Keratinocyte (primary cell): ENCODE results near the gene RBM18. TPM values are rescaled to one million over a fixed set of nuclear protein-coding genes. Genes with fewer than 3 reads are reported as not detected.

Source experiments
- DNase-seq: peaks from one replicate; pipeline ENCODE4 v3.0.0-alpha.2; 2011; ENCODE audit warnings: low read depth, missing footprints, low spot score
- FAIRE-seq: peaks from 2 replicates; lab custom pipeline; 2011; peaks lifted over from hg19 to GRCh38; lab: Jason Lieb, UNC
- H2AFZ ChIP-seq: 2 replicates; pipeline ENCODE4 v1.6.0; 2012; ENCODE audit warnings: low read length, control low read depth, inconsistent platforms; ENCODE audit not compliant: control insufficient read depth
- H3K27ac ChIP-seq: 2 replicates; pipeline ENCODE4 v1.5.1; 2011; ENCODE audit warnings: low read length; ENCODE audit not compliant: control insufficient read depth, insufficient read depth
- H3K27me3 ChIP-seq: 3 replicates; pipeline ENCODE4 v1.6.0; 2011; ENCODE audit warnings: low read length; ENCODE audit not compliant: control insufficient read depth, insufficient read depth; ENCODE audit errors: extremely low read depth
- H3K36me3 ChIP-seq, 2 experiments: 2 replicates in 1 of 2; 3 replicates in 1 of 2; pipeline ENCODE4 v1.5.1; 2011; ENCODE audit warnings: low read length in 2 of 2, mild to moderate bottlenecking in 1 of 2; ENCODE audit not compliant: control insufficient read depth in 2 of 2, insufficient read depth in 2 of 2; ENCODE audit errors: extremely low read depth in 1 of 2
- H3K4me1 ChIP-seq: 3 replicates; pipeline ENCODE4 v1.5.1; 2011; ENCODE audit warnings: low read length; ENCODE audit not compliant: control insufficient read depth, insufficient read depth; ENCODE audit errors: extremely low read depth
- H3K4me2 ChIP-seq: 3 replicates; pipeline ENCODE4 v1.6.0; 2011; ENCODE audit warnings: low read depth, low read length; ENCODE audit not compliant: control insufficient read depth, insufficient read depth; ENCODE audit errors: extremely low read depth
- H3K4me3 ChIP-seq, 3 experiments: fragments of 200-600 bp in 1 of 3; sonication (generic) in 1 of 3; 2 replicates in 2 of 3; 3 replicates in 1 of 3; pipeline ENCODE4 v1.5.1; 2011 to 2016; ENCODE audit warnings: low read length in 3 of 3, mild to moderate bottlenecking in 3 of 3, control low read depth in 2 of 3, inconsistent platforms in 1 of 3, low read depth in 1 of 3, mixed read lengths in 1 of 3, mixed run types in 1 of 3, moderate library complexity in 1 of 3; ENCODE audit not compliant: control insufficient read depth in 2 of 3, insufficient read depth in 2 of 3; ENCODE audit errors: extremely low read depth in 1 of 3
- H3K79me2 ChIP-seq: 2 replicates; pipeline ENCODE4 v1.6.0; 2012; ENCODE audit warnings: low read length; ENCODE audit not compliant: control insufficient read depth, insufficient read depth
- H3K9ac ChIP-seq: 3 replicates; pipeline ENCODE4 v1.6.0; 2011; ENCODE audit warnings: low read length; ENCODE audit not compliant: control insufficient read depth, insufficient read depth; ENCODE audit errors: extremely low read depth
- H3K9me1 ChIP-seq: 3 replicates; pipeline ENCODE4 v1.6.0; 2011; ENCODE audit warnings: low read length; ENCODE audit not compliant: control insufficient read depth, insufficient read depth; ENCODE audit errors: extremely low read depth
- H3K9me3 ChIP-seq: 2 replicates; pipeline ENCODE4 v1.5.1; 2012; ENCODE audit warnings: low read depth, low read length; ENCODE audit not compliant: control insufficient read depth
- H4K20me1 ChIP-seq: 3 replicates; pipeline ENCODE4 v1.6.0; 2011; ENCODE audit warnings: low read length; ENCODE audit not compliant: control insufficient read depth, insufficient read depth; ENCODE audit errors: extremely low read depth
- EZH2 ChIP-seq: IDR thresholded peaks from one replicate; pipeline ENCODE4 v1.6.1; 2012; ENCODE audit warnings: inconsistent platforms, mild to moderate bottlenecking, low read length, moderate library complexity
- dilution Hi-C: fragments of 300-500 bp; cut with MboI; formaldehyde crosslinking; loops from one replicate; pipeline ENCODE4 v1.7.0; 2020; ENCODE audit warnings: low sequenced_read_pairs; ENCODE audit not compliant: extremely low pct_ligation_motif_present
- polyA plus RNA-seq, 5 experiments: library from polyadenylated mRNA; depleted of rRNA in 3 of 5; stranded (reverse) in 3 of 5; stranded (forward) in 1 of 5; unstranded in 1 of 5; fragments of >200 nt; gene quantifications; 1 replicate in 1 of 5; 2 replicates in 3 of 5; 3 replicates in 1 of 5; pipeline versions ENCODE4 v1.2.1 to v1.2.3, GENCODE V29; 2011 to 2012; ENCODE audit warnings: missing spikeins in 2 of 5, low read depth in 1 of 5, low replicate concordance in 1 of 5
- TF ChIP-seq, protein P1 (sequence below), 3 experiments: IDR thresholded peaks in 1 of 3; conservative IDR thresholded peaks in 1 of 3; optimal IDR thresholded peaks in 1 of 3; 2 replicates in 2 of 3; 3 replicates in 1 of 3; pipeline versions ENCODE3 to v1.5.1; 2011; ENCODE audit warnings: low read length in 3 of 3, mild to moderate bottlenecking in 3 of 3, moderate library complexity in 2 of 3, control low read depth in 1 of 3, inconsistent platforms in 1 of 3; ENCODE audit not compliant: insufficient read depth in 2 of 3; ENCODE audit errors: extremely low read depth in 1 of 3

Gene RBM18
- polyA plus RNA-seq, 1 donor (not counting 4 experiments of a cell fraction or from before 2014, with no cell fraction given) = 43.4 TPM

- no peaks in the 10 kb centered on the region for H3K27me3 ChIP-seq
- no peaks in the 10 kb centered on the region for H3K9me1 ChIP-seq
- peak overlapping the region; percentile 81 to 100 (median 90) for H3K4me3 ChIP-seq
- H3K4me1 ChIP-seq = peaks cover 16% of the 10 kb centered on the region
- H3K79me2 ChIP-seq = peaks cover 81% of the 10 kb centered on the region
- DNase-seq = no peak
- peak overlapping the region; percentile 98 for H2AFZ ChIP-seq
- TF ChIP-seq, protein P1, sequence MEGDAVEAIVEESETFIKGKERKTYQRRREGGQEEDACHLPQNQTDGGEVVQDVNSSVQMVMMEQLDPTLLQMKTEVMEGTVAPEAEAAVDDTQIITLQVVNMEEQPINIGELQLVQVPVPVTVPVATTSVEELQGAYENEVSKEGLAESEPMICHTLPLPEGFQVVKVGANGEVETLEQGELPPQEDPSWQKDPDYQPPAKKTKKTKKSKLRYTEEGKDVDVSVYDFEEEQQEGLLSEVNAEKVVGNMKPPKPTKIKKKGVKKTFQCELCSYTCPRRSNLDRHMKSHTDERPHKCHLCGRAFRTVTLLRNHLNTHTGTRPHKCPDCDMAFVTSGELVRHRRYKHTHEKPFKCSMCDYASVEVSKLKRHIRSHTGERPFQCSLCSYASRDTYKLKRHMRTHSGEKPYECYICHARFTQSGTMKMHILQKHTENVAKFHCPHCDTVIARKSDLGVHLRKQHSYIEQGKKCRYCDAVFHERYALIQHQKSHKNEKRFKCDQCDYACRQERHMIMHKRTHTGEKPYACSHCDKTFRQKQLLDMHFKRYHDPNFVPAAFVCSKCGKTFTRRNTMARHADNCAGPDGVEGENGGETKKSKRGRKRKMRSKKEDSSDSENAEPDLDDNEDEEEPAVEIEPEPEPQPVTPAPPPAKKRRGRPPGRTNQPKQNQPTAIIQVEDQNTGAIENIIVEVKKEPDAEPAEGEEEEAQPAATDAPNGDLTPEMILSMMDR (optimal IDR thresholded peaks at IDR 0.05 in 1 of 3, IDR thresholded peaks at IDR 0.05 in 1 of 3, conservative IDR thresholded peaks at IDR 0.05 in 1 of 3; ENCODE audit: extremely low read depth in 1 of 3, insufficient read depth in 2 of 3, low read length in 3 of 3) = no peak
- no peak for TF ChIP-seq EZH2
- no peaks in the 10 kb centered on the region for H3K9me3 ChIP-seq
- peak overlapping the region; percentile 100 for H3K4me2 ChIP-seq
- FAIRE-seq = no peak
- H3K36me3 ChIP-seq = peaks cover 1 to 8% of the 10 kb centered on the region in 2 experiments
- H3K9ac ChIP-seq = peak overlapping the region; percentile 93
- peak overlapping the region; percentile 91 for H3K27ac ChIP-seq
- H4K20me1 ChIP-seq = no peaks in the 10 kb centered on the region
- dilution Hi-C loops = no loop called here
Measured at GRCh38 chr9:122265149-122265915, 692 bp upstream of the RBM18 start.

DNA sequence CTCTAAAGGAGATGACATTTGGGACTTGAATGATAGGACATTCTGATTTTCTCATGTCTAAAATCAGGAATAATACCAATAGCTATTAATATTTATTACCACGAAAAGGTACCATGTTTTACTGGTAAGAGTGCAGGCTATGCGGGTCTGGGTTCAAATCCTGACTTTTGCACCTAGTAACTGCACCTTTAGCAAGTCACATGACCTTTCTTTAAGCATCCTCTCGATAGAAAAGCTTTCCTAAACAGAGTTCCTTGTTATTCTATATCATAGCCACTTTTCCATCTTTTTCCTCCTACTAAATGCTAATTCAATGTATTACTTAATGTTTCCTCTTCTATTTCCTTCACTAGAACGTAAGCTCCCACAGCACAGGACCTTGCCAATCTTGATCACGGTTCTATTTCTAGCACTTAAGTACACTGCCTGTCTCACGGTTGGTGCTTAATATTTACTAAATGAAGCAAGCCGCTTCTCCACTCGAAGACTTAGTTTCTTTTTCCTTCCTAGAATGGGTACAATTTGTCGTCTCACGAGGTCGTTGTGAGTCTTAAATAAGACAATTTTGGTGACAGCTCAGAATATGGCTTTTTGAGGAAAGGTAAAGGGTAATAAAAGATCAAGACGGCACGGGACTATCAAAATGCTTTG is 816 bp downstream of the RBM18 start:
- Histone ChIP-seq H3K27me3 (no peaks in the 10 kb centered on the region), H4K20me1 (no peaks in the 10 kb centered on the region), H3K79me2 (peaks cover 72% of the 10 kb centered on the region), H3K4me3 (peak overlapping the region; percentile 81 to 100 (median 90)), H3K9me3 (no peaks in the 10 kb centered on the region), H3K4me2 (peak overlapping the region; percentile 100), H3K36me3 (peaks cover 4 to 8% of the 10 kb centered on the region in 2 experiments), H3K9me1 (no peaks in the 10 kb centered on the region), H2AFZ (peak overlapping the region; percentile 98), H3K9ac (peak overlapping the region; percentile 93), H3K27ac (peak overlapping the region; percentile 91), H3K4me1 (peaks cover 16% of the 10 kb centered on the region)
- no peak for DNase-seq
- no peak for FAIRE-seq
- TF ChIP-seq, protein P1 (optimal IDR thresholded peaks at IDR 0.05 in 1 of 3, IDR thresholded peaks at IDR 0.05 in 1 of 3, conservative IDR thresholded peaks at IDR 0.05 in 1 of 3; ENCODE audit: extremely low read depth in 1 of 3, insufficient read depth in 2 of 3, low read length in 3 of 3) = no peak
- TF ChIP-seq EZH2 = no peak
- dilution Hi-C loops = no loop called here
